Measurements from ENCODE around the gene ISLR. TPM values are rescaled to one million over a fixed set of nuclear protein-coding genes. Genes with fewer than 3 reads are reported as not detected.

ISLR gene
- total and polyA plus RNA-seq, 9 of the 15 experiments (the other 6 are each of a cell fraction or from before 2014, with no cell fraction given), result not detected

GRCh38 chr15:74128785-74129585 is 44.5 kb upstream of the ISLR start:
- in situ Hi-C loops (cut with MboI) (loop anchor here (5.0 to 25.0 kb wide), 3 partner anchors 74 to 1158 kb away; partner anchors contain the start of gene GOLGA6D), intact Hi-C loops (cut with micrococcal nuclease) (no loop called here)
- WGBS (ENCODE audit: insufficient coverage, low coverage, missing lambda C conversion rate), result 9% methylated on average over 32 of the region's 43 CpGs
- BruUV-seq (replicated peaks), result no TSS peak
- Histone ChIP-seq H3K4me3 (no peak overlapping the region), H3K4me2 (ENCODE audit: insufficient read depth, low read length) (no peak overlapping the region), H3K4me1 (replicated peaks in 1 of 2; ENCODE audit: control insufficient read depth in 2 of 2, insufficient read depth in 2 of 2, low read length in 2 of 2) (peaks cover 0 to 28% of the 10 kb centered on the region in 2 experiments; a peak in 2 of 5 replicates), H3K36me3 (ENCODE audit: control insufficient read depth, insufficient read depth, low read length) (no peaks in the 10 kb centered on the region), H3K9me1 (ENCODE audit: control insufficient read depth, insufficient read depth, low read length) (no peaks in the 10 kb centered on the region), H3K9ac (ENCODE audit: insufficient read depth in 1 of 2, low read depth in 2 of 2, low read length in 2 of 2) (no peak overlapping the region), H3K27me3 (ENCODE audit: control insufficient read depth in 2 of 2, insufficient read depth in 2 of 2, low read length in 2 of 2) (peaks cover 39 to 65% of the 10 kb centered on the region in 2 experiments), H3K27ac (ENCODE audit: extremely low read depth, low read depth, low read length) (no peak overlapping the region), H3K79me2 (ENCODE audit: control insufficient read depth, insufficient read depth, low read length) (no peaks in the 10 kb centered on the region), H2AFZ (ENCODE audit: low read depth, low read length) (no peak overlapping the region), H4K20me1 (replicated peaks; ENCODE audit: control insufficient read depth, insufficient read depth, low read length) (no peaks in the 10 kb centered on the region; the same call in 1 of the 2 replicates), H3K9me3 (replicated peaks; ENCODE audit: control insufficient read depth, insufficient read depth, low read depth, low read length) (no peaks in the 10 kb centered on the region)
- CTCF ChIA-PET (ENCODE audit: low intra/inter-chr PET ratio), result interaction anchor here (0.6 to 6.2 kb wide), 2 partner anchors 164 to 193 kb away, joined by 3 to 37 read pairs; no protein-coding TSS in a partner anchor
- no peak for ATAC-seq
- DNase-seq (ENCODE audit: extremely low read depth in 1 of 4, low spot score in 3 of 4), result no peak
- FAIRE-seq, result no peak
- no peak for TF ChIP-seq SRF (CRISPR knock-in tag; IDR thresholded peaks at IDR 0.05)
- TF ChIP-seq RB1 (IDR thresholded peaks at IDR 0.05; ENCODE audit: low read depth), result no peak
- no peak for TF ChIP-seq ZNF280B (CRISPR knock-in tag; IDR thresholded peaks at IDR 0.05)
- TF ChIP-seq, protein P1, sequence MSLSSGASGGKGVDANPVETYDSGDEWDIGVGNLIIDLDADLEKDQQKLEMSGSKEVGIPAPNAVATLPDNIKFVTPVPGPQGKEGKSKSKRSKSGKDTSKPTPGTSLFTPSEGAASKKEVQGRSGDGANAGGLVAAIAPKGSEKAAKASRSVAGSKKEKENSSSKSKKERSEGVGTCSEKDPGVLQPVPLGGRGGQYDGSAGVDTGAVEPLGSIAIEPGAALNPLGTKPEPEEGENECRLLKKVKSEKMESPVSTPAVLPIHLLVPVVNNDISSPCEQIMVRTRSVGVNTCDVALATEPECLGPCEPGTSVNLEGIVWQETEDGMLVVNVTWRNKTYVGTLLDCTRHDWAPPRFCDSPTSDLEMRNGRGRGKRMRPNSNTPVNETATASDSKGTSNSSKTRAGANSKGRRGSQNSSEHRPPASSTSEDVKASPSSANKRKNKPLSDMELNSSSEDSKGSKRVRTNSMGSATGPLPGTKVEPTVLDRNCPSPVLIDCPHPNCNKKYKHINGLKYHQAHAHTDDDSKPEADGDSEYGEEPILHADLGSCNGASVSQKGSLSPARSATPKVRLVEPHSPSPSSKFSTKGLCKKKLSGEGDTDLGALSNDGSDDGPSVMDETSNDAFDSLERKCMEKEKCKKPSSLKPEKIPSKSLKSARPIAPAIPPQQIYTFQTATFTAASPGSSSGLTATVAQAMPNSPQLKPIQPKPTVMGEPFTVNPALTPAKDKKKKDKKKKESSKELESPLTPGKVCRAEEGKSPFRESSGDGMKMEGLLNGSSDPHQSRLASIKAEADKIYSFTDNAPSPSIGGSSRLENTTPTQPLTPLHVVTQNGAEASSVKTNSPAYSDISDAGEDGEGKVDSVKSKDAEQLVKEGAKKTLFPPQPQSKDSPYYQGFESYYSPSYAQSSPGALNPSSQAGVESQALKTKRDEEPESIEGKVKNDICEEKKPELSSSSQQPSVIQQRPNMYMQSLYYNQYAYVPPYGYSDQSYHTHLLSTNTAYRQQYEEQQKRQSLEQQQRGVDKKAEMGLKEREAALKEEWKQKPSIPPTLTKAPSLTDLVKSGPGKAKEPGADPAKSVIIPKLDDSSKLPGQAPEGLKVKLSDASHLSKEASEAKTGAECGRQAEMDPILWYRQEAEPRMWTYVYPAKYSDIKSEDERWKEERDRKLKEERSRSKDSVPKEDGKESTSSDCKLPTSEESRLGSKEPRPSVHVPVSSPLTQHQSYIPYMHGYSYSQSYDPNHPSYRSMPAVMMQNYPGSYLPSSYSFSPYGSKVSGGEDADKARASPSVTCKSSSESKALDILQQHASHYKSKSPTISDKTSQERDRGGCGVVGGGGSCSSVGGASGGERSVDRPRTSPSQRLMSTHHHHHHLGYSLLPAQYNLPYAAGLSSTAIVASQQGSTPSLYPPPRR (CRISPR knock-in tag; IDR thresholded peaks at IDR 0.05; ENCODE audit: borderline replicate concordance), result no peak
- TF ChIP-seq WHSC1 (IDR thresholded peaks at IDR 0.05; ENCODE audit: low read length), result no peak
- no peak for TF ChIP-seq CBFB (CRISPR knock-in tag; IDR thresholded peaks at IDR 0.05)
- TF ChIP-seq MXI1 (IDR thresholded peaks at IDR 0.05; ENCODE audit: low read depth, low read length), result no peak
- TF ChIP-seq POLR2AphosphoS5 (IDR thresholded peaks at IDR 0.05; ENCODE audit: control insufficient read depth, insufficient read depth, low read depth, low read length), result no peak
- POLR2A ChIA-PET, result interaction anchor here (0.5 to 0.6 kb wide), 3 partner anchors 149 to 227 kb away, joined by 3 read pairs; no protein-coding TSS in a partner anchor
